Esophagus muscularis mucosa (tissue), 4 donors: ENCODE data around the gene SLC23A3. TPM values are rescaled to one million over a fixed set of nuclear protein-coding genes. Genes with fewer than 3 reads are reported as not detected.

Experiments
- DNase-seq: peaks from one replicate; pipeline ENCODE4 v3.0.0-alpha.2; 2017; ENCODE audit errors: extremely low spot score
- H3K27ac ChIP-seq, 4 donors: fragments of 200-600 bp; sonication (generic); replicated peaks in 1 of 4; 1 replicate in 3 of 4; 2 replicates in 1 of 4; pipeline ENCODE4 v1.5.1; 2016 to 2019; ENCODE audit warnings: mild to moderate bottlenecking in 1 of 4
- H3K27me3 ChIP-seq, 4 donors: fragments of 200-600 bp; sonication (generic); one replicate each; pipeline versions ENCODE4 v1.5.1 to v1.6.0; 2016 to 2019
- H3K36me3 ChIP-seq, 4 donors: fragments of 200-600 bp; sonication (generic); one replicate each; pipeline ENCODE4 v1.5.1; 2016 to 2019
- H3K4me1 ChIP-seq, 4 donors: fragments of 200-600 bp; sonication (generic); one replicate each; pipeline ENCODE4 v1.5.1; 2016 to 2019
- H3K4me3 ChIP-seq, 4 donors: fragments of 200-600 bp; sonication (generic); 1 replicate in 2 of 4; 2 replicates in 2 of 4; pipeline ENCODE4 v1.5.1; 2016 to 2019; ENCODE audit warnings: mild to moderate bottlenecking in 4 of 4, moderate library complexity in 1 of 4
- H3K9me3 ChIP-seq, 4 donors: fragments of 200-600 bp; sonication (generic); 1 replicate in 3 of 4; 2 replicates in 1 of 4; pipeline ENCODE4 v1.5.1; 2016 to 2019
- EP300 ChIP-seq: sonication (generic); formaldehyde crosslinking; IDR thresholded peaks from one replicate; pipeline ENCODE4 v1.6.1; 2017; ENCODE audit warnings: antibody characterized with exemption
- POLR2A ChIP-seq: fragments of 450-650 bp; IDR thresholded peaks from one replicate; pipeline ENCODE4 v1.6.1; 2017; ENCODE audit warnings: antibody characterized with exemption, moderate library complexity, mild to moderate bottlenecking, low read depth
- POLR2AphosphoS5 ChIP-seq, 2 donors: sonication (generic); formaldehyde crosslinking; IDR thresholded peaks; one replicate each; pipeline ENCODE4 v1.6.1; 2017; ENCODE audit warnings: antibody characterized with exemption in 2 of 2
- WGBS: methylation state at CpG from one replicate; pipeline ENCODE4 v1.1.5; 2018; 5-methylcytosine and 5-hydroxymethylcytosine counted together
- intact Hi-C: fragments of 100-400 bp; cut with DNase I; formaldehyde crosslinking; loops from one replicate; pipeline ENCODE4 v1.15.1; 2023
- total RNA-seq, 4 donors: library from RNA; depleted of rRNA; stranded (reverse); fragments of >200 nt; gene quantifications; one replicate each; pipeline versions ENCODE4 v1.1.0 to v1.2.1, GENCODE V29; 2016
- TF ChIP-seq, protein P1 (sequence below), 3 experiments: fragments of 200-600 bp in 2 of 3; fragments of 450-650 bp in 1 of 3; sonication (generic) in 2 of 3; IDR thresholded peaks; one replicate each; pipeline ENCODE4 v1.5.1; 2017 to 2019; ENCODE audit warnings: antibody characterized with exemption in 3 of 3, mild to moderate bottlenecking in 2 of 3, moderate library complexity in 1 of 3

SLC23A3 gene
- total RNA-seq, 4 donors from 2014 or later: 0.23 to 0.58 (median 0.37) TPM

DNA sequence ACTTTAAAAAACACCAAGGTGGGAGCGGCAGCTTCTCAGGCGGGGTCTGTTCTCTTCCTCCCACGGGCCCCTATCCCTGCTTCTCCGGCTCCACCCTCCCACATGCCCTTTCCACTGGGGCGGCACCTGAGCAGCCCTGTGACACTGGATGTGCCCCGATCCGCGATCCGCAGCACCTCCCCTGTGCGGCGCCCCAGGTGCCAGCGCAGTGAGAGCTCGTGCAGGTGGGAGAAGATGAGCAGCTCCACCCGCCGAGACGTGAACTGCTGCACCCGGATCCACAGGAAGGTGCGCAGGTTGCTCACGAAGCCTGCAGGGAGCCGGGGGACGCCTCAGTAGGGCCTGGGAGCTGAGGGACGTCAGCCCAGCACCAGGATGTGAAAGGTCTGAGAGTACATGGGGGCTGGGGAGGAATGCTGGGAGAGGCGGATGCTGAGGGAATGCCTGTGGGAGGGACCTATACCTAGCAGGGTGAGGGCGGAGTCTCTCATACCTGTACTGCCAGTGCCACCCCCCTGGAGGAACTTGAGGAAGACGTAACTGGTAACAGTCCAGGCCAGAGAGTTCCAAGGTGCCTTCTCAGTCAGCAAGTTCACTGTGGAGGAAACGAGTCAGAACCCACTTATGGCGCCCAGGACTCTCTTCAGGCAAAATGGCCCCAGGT, 46.2 kb upstream of the SLC23A3 start:
- TF ChIP-seq POLR2A: no peak
- TF ChIP-seq EP300: no peak
- TF ChIP-seq, protein P1, sequence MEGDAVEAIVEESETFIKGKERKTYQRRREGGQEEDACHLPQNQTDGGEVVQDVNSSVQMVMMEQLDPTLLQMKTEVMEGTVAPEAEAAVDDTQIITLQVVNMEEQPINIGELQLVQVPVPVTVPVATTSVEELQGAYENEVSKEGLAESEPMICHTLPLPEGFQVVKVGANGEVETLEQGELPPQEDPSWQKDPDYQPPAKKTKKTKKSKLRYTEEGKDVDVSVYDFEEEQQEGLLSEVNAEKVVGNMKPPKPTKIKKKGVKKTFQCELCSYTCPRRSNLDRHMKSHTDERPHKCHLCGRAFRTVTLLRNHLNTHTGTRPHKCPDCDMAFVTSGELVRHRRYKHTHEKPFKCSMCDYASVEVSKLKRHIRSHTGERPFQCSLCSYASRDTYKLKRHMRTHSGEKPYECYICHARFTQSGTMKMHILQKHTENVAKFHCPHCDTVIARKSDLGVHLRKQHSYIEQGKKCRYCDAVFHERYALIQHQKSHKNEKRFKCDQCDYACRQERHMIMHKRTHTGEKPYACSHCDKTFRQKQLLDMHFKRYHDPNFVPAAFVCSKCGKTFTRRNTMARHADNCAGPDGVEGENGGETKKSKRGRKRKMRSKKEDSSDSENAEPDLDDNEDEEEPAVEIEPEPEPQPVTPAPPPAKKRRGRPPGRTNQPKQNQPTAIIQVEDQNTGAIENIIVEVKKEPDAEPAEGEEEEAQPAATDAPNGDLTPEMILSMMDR (IDR thresholded peaks at IDR 0.05): no peak
- no peak for TF ChIP-seq POLR2AphosphoS5 (IDR thresholded peaks at IDR 0.05)
- 93% methylated on average over 26 of the region's 27 CpGs for WGBS
- no peaks in the 10 kb centered on the region for H3K9me3 ChIP-seq
- intact Hi-C loops: no loop called here
- DNase-seq: no peak
- H3K27me3 ChIP-seq: no peaks in the 10 kb centered on the region
- H3K4me1 ChIP-seq: peaks cover 28 to 55% (median 45%) of the 10 kb centered on the region in 4 donors
- H3K36me3 ChIP-seq: peaks cover 32 to 69% (median 65%) of the 10 kb centered on the region in 4 donors
- H3K4me3 ChIP-seq: no peak overlapping the region
- peak overlapping the region in 1 of 4 donors; percentile 20 for H3K27ac ChIP-seq

DNA sequence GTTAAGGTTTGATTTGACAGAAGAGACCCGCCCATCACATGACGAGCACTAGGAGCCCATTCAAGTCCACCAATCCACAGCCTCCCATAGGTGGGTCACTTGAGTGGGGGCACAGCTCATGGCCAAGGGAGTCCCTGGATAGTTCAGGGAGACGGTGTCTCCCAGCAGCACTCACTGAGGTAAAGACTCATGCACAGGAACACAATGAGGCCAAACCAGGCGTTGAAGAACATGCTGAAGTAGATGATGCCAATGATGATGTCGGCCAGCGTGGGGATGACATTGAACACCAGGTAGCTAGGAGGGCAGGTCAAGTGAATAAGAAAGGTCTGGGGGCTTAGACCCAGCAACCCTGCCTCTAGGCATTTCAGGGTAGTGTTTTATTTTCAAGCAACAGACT, 45.0 kb upstream of the SLC23A3 start:
- H3K4me3 ChIP-seq: no peak overlapping the region
- no peak overlapping the region for H3K27ac ChIP-seq
- WGBS: 86% methylated on average over 6 of the region's 6 CpGs
- intact Hi-C loops: no loop called here
- TF ChIP-seq POLR2A: no peak
- TF ChIP-seq, protein P1 (IDR thresholded peaks at IDR 0.05): no peak
- TF ChIP-seq POLR2AphosphoS5 (IDR thresholded peaks at IDR 0.05): no peak
- no peak for TF ChIP-seq EP300
- H3K4me1 ChIP-seq: peaks cover 25 to 43% (median 40%) of the 10 kb centered on the region in 4 donors
- no peak for DNase-seq
- no peaks in the 10 kb centered on the region for H3K27me3 ChIP-seq
- peaks cover 20 to 69% (median 65%) of the 10 kb centered on the region in 4 donors for H3K36me3 ChIP-seq
- no peaks in the 10 kb centered on the region for H3K9me3 ChIP-seq

DNA sequence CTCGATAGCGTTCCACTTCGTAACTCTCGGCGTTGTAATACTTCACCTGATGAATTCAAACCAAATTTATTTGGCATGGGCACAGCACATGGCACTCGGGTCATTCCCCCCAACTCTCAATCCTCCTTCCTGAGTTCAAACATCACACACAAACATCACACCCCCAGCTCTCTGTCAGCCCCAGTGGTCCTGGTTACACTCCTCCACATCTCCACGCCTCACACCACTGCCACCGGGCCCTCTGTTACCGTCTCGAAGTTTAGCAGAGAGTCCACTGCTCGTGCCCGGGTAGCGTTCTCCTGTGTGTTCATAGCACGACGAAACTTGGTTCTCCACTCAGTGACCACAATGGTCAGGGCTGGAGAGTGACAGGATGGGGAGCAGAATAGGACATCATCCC, 44.3 kb upstream of the SLC23A3 start:
- Histone ChIP-seq H3K4me1 (peaks cover 19 to 37% (median 34%) of the 10 kb centered on the region in 4 donors), H3K27ac (no peak overlapping the region), H3K27me3 (no peaks in the 10 kb centered on the region), H3K9me3 (no peaks in the 10 kb centered on the region), H3K36me3 (peaks cover 20 to 72% (median 69%) of the 10 kb centered on the region in 4 donors), H3K4me3 (no peak overlapping the region)
- TF ChIP-seq POLR2AphosphoS5 (IDR thresholded peaks at IDR 0.05): no peak
- no peak for TF ChIP-seq EP300
- TF ChIP-seq, protein P1 (IDR thresholded peaks at IDR 0.05): no peak
- TF ChIP-seq POLR2A: no peak
- intact Hi-C loops: no loop called here
- no peak for DNase-seq
- 90% methylated on average over 15 of the region's 15 CpGs for WGBS

DNA sequence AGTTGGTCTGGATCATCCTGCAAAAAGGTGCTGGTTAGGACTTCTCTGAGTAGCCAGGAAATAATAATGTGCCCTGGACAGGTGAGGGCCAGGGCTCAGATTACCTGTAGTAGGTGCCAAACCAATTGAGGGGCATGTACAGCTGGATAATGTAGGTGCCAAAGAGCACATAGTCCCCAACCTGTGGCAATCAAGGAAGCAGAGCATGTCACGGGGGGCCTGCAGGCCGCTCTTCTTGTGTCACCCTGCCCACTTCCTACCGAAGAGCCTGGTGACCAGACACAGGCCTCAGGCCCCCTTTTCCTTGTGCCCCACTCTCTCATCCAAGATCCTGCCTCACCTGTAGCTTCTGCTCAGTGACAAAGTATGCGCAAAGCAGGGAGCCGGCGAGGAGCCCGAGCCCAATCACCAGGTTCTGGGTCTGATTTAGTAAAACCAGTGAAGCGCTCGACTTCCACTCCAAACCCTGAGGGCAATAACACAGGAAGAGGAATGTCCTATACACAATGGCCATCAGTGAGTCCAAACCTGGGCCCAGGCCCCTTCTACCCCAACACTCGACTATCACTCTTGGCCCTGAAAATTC, 43.8 kb upstream of the SLC23A3 start:
- Histone ChIP-seq H3K4me3 (no peak overlapping the region), H3K36me3 (peaks cover 20 to 77% (median 75%) of the 10 kb centered on the region in 4 donors), H3K27me3 (no peaks in the 10 kb centered on the region), H3K27ac (no peak overlapping the region), H3K4me1 (peaks cover 16 to 34% (median 31%) of the 10 kb centered on the region in 4 donors), H3K9me3 (no peaks in the 10 kb centered on the region)
- TF ChIP-seq POLR2AphosphoS5 (IDR thresholded peaks at IDR 0.05) (no peak), POLR2A (no peak), EP300 (no peak)
- TF ChIP-seq, protein P1 (IDR thresholded peaks at IDR 0.05): no peak
- intact Hi-C loops: no loop called here
- no peak for DNase-seq
- WGBS: 93% methylated on average over 10 of the region's 10 CpGs
